ENCODE results near the gene ATIC.

Gene ATIC

GRCh38 chr2:215378045-215378444 is 66.2 kb downstream of the ATIC start:
- no peak for DNase-seq

- no peak for DNase-seq
Observed at GRCh38 chr2:215379039-215379438, 67.2 kb downstream of the ATIC start.

- no peak for DNase-seq
Observed at GRCh38 chr2:215379948-215380347, 68.1 kb downstream of the ATIC start.

GRCh38 chr2:215380699-215381098 is 68.8 kb downstream of the ATIC start:
- no peak for DNase-seq

GRCh38 chr2:215382011-215382410 is 70.2 kb downstream of the ATIC start:
- DNase-seq = no peak

- DNase-seq = no peak
Observed at GRCh38 chr2:215382480-215382879, 70.6 kb downstream of the ATIC start.

GRCh38 chr2:215383652-215384279 is 71.9 kb downstream of the ATIC start:
- DNase-seq = no peak

GRCh38 chr2:215384710-215385109 is 72.9 kb downstream of the ATIC start:
- DNase-seq = no peak

GRCh38 chr2:215386566-215386965 is 74.7 kb downstream of the ATIC start:
- no peak for DNase-seq

GRCh38 chr2:215388002-215388728 is 76.3 kb downstream of the ATIC start:
- no peak for DNase-seq

- no peak for DNase-seq
Observed at GRCh38 chr2:215390550-215390913, 78.7 kb downstream of the ATIC start.

- DNase-seq = no peak
Observed at GRCh38 chr2:215391531-215391930, 79.7 kb downstream of the ATIC start.

- no peak for DNase-seq
Observed at GRCh38 chr2:215392164-215392563, 80.3 kb downstream of the ATIC start.

GRCh38 chr2:215392687-215393270 is 80.9 kb downstream of the ATIC start:
- no peak for DNase-seq

- DNase-seq = no peak
Observed at GRCh38 chr2:215394102-215394805, 82.4 kb downstream of the ATIC start.

GRCh38 chr2:215395687-215396460 is 84.0 kb downstream of the ATIC start:
- DNase-seq = no peak

- DNase-seq = no peak
Observed at GRCh38 chr2:215396595-215397313, 84.9 kb downstream of the ATIC start.

- no peak for DNase-seq
Observed at GRCh38 chr2:215397632-215398341, 85.9 kb downstream of the ATIC start.

- no peak for DNase-seq
Observed at GRCh38 chr2:215399067-215399716, 87.3 kb downstream of the ATIC start.
